Measurements from ENCODE around the gene DYNC2H1. TPM values are rescaled to one million over a fixed set of nuclear protein-coding genes. Genes with fewer than 3 reads are reported as not detected.

DYNC2H1 gene
- total RNA-seq, 2 donors from 2014 or later: 18.1 to 18.2 TPM

- Histone ChIP-seq H3K27me3 (replicated peaks; ENCODE audit: insufficient read depth) (no peaks in the 10 kb centered on the region), H3K36me3 (no peaks in the 10 kb centered on the region), H3K4me1 (replicated peaks) (no peaks in the 10 kb centered on the region), H3K9me3 (no peaks in the 10 kb centered on the region), H3K4me3 (no peak overlapping the region), H3K27ac (no peak overlapping the region)
- WGBS: 86% methylated on average over 3 of the region's 3 CpGs
- intact Hi-C loops (cut with DNase I): no loop called here
- TF ChIP-seq POLR2AphosphoS5 (IDR thresholded peaks at IDR 0.05): no peak
- TF ChIP-seq POLR2A (IDR thresholded peaks at IDR 0.05): no peak
- no peak for DNase-seq (ENCODE audit: low spot score)
These were observed 327.0 kb downstream of the DYNC2H1 start for GRCh38 chr11:103436131-103436770.

DNA sequence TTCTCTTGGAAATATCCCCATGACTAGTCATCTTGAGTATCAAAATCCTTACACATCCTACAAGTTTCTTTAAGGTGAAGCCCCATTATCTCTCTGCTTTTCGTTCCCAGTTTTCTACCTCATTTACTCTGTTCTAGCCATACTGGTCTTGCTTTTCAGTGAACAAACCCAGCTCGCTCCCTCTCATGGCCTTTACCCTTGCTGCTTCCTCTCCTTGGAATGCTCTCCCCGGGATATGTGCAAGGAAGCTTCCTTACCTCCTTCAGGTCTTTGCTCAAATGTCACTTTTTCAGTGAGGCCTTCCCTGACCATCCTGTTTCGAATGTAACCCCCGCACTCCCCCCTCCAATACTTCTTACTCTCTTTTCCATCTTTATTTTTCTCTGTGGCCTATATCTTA, 331.8 kb downstream of the DYNC2H1 start:
- no peaks in the 10 kb centered on the region for H3K36me3 ChIP-seq
- H3K9me3 ChIP-seq: no peaks in the 10 kb centered on the region
- no peak overlapping the region for H3K4me3 ChIP-seq
- H3K27ac ChIP-seq: no peak overlapping the region
- 92% methylated on average over 5 of the region's 5 CpGs for WGBS
- no peaks in the 10 kb centered on the region for H3K4me1 ChIP-seq (replicated peaks)
- TF ChIP-seq POLR2A (IDR thresholded peaks at IDR 0.05) (no peak), POLR2AphosphoS5 (IDR thresholded peaks at IDR 0.05) (no peak)
- TF ChIP-seq, protein P1, sequence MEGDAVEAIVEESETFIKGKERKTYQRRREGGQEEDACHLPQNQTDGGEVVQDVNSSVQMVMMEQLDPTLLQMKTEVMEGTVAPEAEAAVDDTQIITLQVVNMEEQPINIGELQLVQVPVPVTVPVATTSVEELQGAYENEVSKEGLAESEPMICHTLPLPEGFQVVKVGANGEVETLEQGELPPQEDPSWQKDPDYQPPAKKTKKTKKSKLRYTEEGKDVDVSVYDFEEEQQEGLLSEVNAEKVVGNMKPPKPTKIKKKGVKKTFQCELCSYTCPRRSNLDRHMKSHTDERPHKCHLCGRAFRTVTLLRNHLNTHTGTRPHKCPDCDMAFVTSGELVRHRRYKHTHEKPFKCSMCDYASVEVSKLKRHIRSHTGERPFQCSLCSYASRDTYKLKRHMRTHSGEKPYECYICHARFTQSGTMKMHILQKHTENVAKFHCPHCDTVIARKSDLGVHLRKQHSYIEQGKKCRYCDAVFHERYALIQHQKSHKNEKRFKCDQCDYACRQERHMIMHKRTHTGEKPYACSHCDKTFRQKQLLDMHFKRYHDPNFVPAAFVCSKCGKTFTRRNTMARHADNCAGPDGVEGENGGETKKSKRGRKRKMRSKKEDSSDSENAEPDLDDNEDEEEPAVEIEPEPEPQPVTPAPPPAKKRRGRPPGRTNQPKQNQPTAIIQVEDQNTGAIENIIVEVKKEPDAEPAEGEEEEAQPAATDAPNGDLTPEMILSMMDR (IDR thresholded peaks at IDR 0.05): no peak
- intact Hi-C loops (cut with DNase I): no loop called here
- H3K27me3 ChIP-seq (replicated peaks; ENCODE audit: insufficient read depth): no peaks in the 10 kb centered on the region
- DNase-seq (ENCODE audit: low spot score): no peak

DNA sequence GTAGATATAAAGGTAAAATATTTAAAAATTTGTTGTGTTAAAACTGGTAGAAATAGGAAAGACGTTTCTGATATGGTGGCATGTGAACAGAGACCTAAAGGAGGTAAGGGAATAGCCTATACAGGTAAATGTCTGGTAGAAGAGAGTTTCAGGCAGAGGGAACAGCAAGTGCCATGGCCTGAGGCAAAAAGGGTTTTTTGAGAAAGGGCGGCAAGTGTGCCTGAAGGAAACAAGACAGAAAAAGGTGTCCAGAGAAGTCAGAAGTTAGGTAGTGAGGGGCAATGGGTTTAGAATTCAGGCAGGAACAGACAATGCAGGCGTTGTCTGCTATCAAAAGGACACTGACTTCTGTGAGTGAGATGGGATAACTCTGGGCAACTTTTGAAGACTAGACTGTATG, 339.7 kb downstream of the DYNC2H1 start:
- DNase-seq (ENCODE audit: low spot score): no peak
- Histone ChIP-seq H3K27me3 (replicated peaks; ENCODE audit: insufficient read depth) (no peaks in the 10 kb centered on the region), H3K4me1 (replicated peaks) (no peaks in the 10 kb centered on the region), H3K27ac (no peak overlapping the region), H3K4me3 (no peak overlapping the region), H3K9me3 (no peaks in the 10 kb centered on the region), H3K36me3 (no peaks in the 10 kb centered on the region)
- intact Hi-C loops (cut with DNase I): no loop called here
- WGBS: 86% methylated on average over 3 of the region's 3 CpGs
- TF ChIP-seq POLR2A (IDR thresholded peaks at IDR 0.05) (no peak), POLR2AphosphoS5 (IDR thresholded peaks at IDR 0.05) (no peak)
- TF ChIP-seq, protein P1 (IDR thresholded peaks at IDR 0.05): no peak

GRCh38 chr11:103450241-103450640, 341.0 kb downstream of the DYNC2H1 start:
- no peaks in the 10 kb centered on the region for H3K36me3 ChIP-seq
- no peaks in the 10 kb centered on the region for H3K27me3 ChIP-seq (replicated peaks; ENCODE audit: insufficient read depth)
- intact Hi-C loops (cut with DNase I): no loop called here
- 44% methylated on average over 4 of the region's 4 CpGs for WGBS
- H3K4me1 ChIP-seq (replicated peaks): no peaks in the 10 kb centered on the region
- no peak overlapping the region for H3K4me3 ChIP-seq
- TF ChIP-seq POLR2AphosphoS5 (IDR thresholded peaks at IDR 0.05): no peak
- TF ChIP-seq POLR2A (IDR thresholded peaks at IDR 0.05): no peak
- TF ChIP-seq, protein P1 (IDR thresholded peaks at IDR 0.05): no peak
- no peak for DNase-seq (ENCODE audit: low spot score)
- H3K27ac ChIP-seq: no peak overlapping the region
- H3K9me3 ChIP-seq: no peaks in the 10 kb centered on the region

DNA sequence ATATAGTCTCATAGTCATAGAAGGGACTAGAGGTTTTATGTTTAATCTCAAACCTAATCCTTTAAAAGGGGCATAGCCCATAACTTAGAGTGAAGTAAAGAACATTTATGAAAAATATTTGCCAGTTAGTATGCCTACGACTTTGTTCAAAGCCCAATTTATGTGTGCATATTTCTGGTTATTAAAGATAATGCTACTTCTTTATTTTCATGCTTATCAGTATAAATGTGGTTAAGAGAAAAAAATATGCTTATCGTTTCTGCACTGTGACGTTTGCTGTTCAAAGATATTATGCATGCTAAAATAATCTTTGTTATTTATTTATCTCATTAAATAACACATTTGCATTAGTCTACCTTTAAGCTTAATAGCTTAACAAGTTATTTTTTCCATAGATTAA, 343.9 kb downstream of the DYNC2H1 start:
- Histone ChIP-seq H3K9me3 (no peaks in the 10 kb centered on the region), H3K4me1 (replicated peaks) (no peaks in the 10 kb centered on the region), H3K36me3 (no peaks in the 10 kb centered on the region), H3K4me3 (no peak overlapping the region), H3K27me3 (replicated peaks; ENCODE audit: insufficient read depth) (no peaks in the 10 kb centered on the region), H3K27ac (no peak overlapping the region)
- no peak for TF ChIP-seq POLR2A (IDR thresholded peaks at IDR 0.05)
- TF ChIP-seq POLR2AphosphoS5 (IDR thresholded peaks at IDR 0.05): no peak
- TF ChIP-seq, protein P1 (IDR thresholded peaks at IDR 0.05): no peak
- DNase-seq (ENCODE audit: low spot score): no peak
- intact Hi-C loops (cut with DNase I): no loop called here
- 82% methylated on average over 3 of the region's 3 CpGs for WGBS

Data from prostate gland (tissue), 2 donors.